Stomach (tissue), 4 donors: ENCODE data around the gene DOCK4.

Experiments used
- POLR2A ChIP-seq, 4 donors: fragments of 450-650 bp; IDR thresholded peaks; one replicate each; pipeline ENCODE4 v1.6.1; 2016; ENCODE audit warnings: antibody characterized with exemption in 4 of 4, control low read depth in 2 of 4, mild to moderate bottlenecking in 1 of 4, moderate library complexity in 1 of 4
- POLR2AphosphoS5 ChIP-seq, 3 donors: sonication (generic); formaldehyde crosslinking; IDR thresholded peaks; one replicate each; pipeline ENCODE4 v1.6.1; 2016; ENCODE audit warnings: antibody characterized with exemption in 3 of 3
- TF ChIP-seq, protein P1 (sequence below), 7 experiments: fragments of 450-650 bp in 4 of 7; fragments of 200-600 bp in 3 of 7; sonication (generic) in 3 of 7; IDR thresholded peaks; one replicate each; pipeline ENCODE4 v1.5.1; 2016 to 2019; ENCODE audit warnings: antibody characterized with exemption in 7 of 7, control low read depth in 2 of 7, mild to moderate bottlenecking in 1 of 7

DNA sequence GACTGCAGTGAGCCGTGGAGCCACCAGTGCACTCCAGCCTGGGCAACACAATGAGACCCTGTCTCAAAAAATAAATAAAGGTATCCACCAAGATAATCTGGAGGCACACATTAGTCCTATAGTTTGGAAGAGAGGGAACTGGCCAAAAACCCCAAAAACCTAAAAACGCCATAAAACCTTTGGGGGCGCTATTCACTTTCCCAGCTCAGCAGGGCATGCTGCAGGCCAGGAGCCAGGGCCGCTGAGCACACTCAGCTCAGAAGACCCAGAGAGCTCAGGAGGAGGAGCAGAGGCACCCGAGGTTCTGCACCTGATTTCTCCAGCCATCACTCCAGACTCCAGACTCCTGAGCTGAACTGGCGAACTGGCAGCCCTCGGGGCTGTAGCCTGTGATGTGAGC, 476.7 kb downstream of the DOCK4 start:
- no peak for TF ChIP-seq POLR2A (IDR thresholded peaks at IDR 0.05)
- TF ChIP-seq, protein P1, sequence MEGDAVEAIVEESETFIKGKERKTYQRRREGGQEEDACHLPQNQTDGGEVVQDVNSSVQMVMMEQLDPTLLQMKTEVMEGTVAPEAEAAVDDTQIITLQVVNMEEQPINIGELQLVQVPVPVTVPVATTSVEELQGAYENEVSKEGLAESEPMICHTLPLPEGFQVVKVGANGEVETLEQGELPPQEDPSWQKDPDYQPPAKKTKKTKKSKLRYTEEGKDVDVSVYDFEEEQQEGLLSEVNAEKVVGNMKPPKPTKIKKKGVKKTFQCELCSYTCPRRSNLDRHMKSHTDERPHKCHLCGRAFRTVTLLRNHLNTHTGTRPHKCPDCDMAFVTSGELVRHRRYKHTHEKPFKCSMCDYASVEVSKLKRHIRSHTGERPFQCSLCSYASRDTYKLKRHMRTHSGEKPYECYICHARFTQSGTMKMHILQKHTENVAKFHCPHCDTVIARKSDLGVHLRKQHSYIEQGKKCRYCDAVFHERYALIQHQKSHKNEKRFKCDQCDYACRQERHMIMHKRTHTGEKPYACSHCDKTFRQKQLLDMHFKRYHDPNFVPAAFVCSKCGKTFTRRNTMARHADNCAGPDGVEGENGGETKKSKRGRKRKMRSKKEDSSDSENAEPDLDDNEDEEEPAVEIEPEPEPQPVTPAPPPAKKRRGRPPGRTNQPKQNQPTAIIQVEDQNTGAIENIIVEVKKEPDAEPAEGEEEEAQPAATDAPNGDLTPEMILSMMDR (IDR thresholded peaks at IDR 0.05) = no peak
- TF ChIP-seq POLR2AphosphoS5 (IDR thresholded peaks at IDR 0.05) = no peak
